Small intestine (tissue), 7 donors: ENCODE measurements around the gene DNAJB6. TPM values are rescaled to one million over a fixed set of nuclear protein-coding genes. Genes with fewer than 3 reads are reported as not detected.

Experiments used
- DNase-seq, 2 donors: peaks; one replicate each; pipeline versions ENCODE4 v3.0.0 to v3.0.0-alpha.2; 2013
- FAIRE-seq: peaks from 2 replicates; lab custom pipeline; 2012; peaks lifted over from hg19 to GRCh38; lab: Jason Lieb, UNC
- H3K27ac ChIP-seq, 3 donors: one replicate each; pipeline ENCODE4 v1.5.1; 2013; ENCODE audit warnings: low read length in 2 of 3, mild to moderate bottlenecking in 2 of 3, control low read depth in 1 of 3, inconsistent platforms in 1 of 3, low read depth in 1 of 3, moderate library complexity in 1 of 3
- H3K27me3 ChIP-seq, 3 donors: one replicate each; pipeline ENCODE4 v1.6.1; 2013; ENCODE audit warnings: low read length in 3 of 3, inconsistent platforms in 1 of 3; ENCODE audit not compliant: control insufficient read depth in 3 of 3, insufficient read depth in 3 of 3
- H3K36me3 ChIP-seq, 3 donors: one replicate each; pipeline ENCODE4 v1.6.1; 2013; ENCODE audit warnings: low read length in 3 of 3, inconsistent platforms in 1 of 3, low read depth in 1 of 3, mild to moderate bottlenecking in 1 of 3, moderate library complexity in 1 of 3; ENCODE audit not compliant: control insufficient read depth in 3 of 3, insufficient read depth in 2 of 3
- H3K4me1 ChIP-seq, 3 donors: one replicate each; pipeline ENCODE4 v1.6.1; 2013; ENCODE audit warnings: low read length in 2 of 3, inconsistent platforms in 1 of 3, low read depth in 1 of 3, mild to moderate bottlenecking in 1 of 3, moderate library complexity in 1 of 3; ENCODE audit not compliant: control insufficient read depth in 3 of 3, insufficient read depth in 2 of 3
- H3K4me3 ChIP-seq, 3 donors: one replicate each; pipeline ENCODE4 v1.5.1; 2013; ENCODE audit warnings: low read length in 3 of 3, control low read depth in 1 of 3, inconsistent platforms in 1 of 3, low read depth in 1 of 3, mild to moderate bottlenecking in 1 of 3, moderate library complexity in 1 of 3
- H3K9me3 ChIP-seq, 2 donors: one replicate each; pipeline ENCODE4 v1.6.1; 2013; ENCODE audit warnings: low read depth in 1 of 2, low read length in 1 of 2; ENCODE audit not compliant: control insufficient read depth in 2 of 2, insufficient read depth in 1 of 2
- WGBS, 3 donors: extraction: QIAGEN DNeasy Blood & Tissue Kit; methylation state at CpG; one replicate each; pipeline ENCODE4 v1.1.7; 2013; 5-methylcytosine and 5-hydroxymethylcytosine counted together
- polyA plus RNA-seq, 4 donors: library from polyadenylated mRNA; stranded (reverse) in 3 of 4; unstranded in 1 of 4; fragments of 200-250 nt in 3 of 4; fragments of 120-200 nt in 1 of 4; gene quantifications; one replicate each; pipeline versions ENCODE4 v1.2.1 to v1.2.3, GENCODE V29; 2013
- donor health status: healthy with polysubstance abuse.
- donor health status: control.
- donor health status: control.
- donor health status: Bipolar disorder and iron deficiency.
- donor health status: healthy.

Gene DNAJB6
- polyA plus RNA-seq, 4 donors, result 61.7 to 88.1 (median 66.9) TPM

DNA sequence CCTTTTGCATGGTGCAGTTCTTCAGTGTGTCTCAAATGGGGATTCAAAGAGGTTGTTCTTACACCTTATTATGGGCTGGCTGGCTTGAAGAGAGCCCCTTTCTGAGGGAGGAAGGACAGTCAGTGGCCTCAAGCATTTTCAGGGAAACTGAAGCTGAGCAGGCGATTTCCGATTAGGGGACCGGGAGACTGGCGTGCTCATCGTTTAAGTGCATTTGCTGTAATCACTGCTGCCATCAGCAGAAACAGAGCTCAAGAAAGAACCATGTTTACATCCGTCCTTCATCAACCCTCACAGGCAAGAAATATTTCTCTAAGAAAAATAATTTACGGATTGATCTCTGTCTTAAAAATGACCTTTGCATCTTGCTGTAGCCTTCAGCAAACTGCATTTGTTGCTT lies 32.2 kb downstream of the DNAJB6 start:
- peaks cover 13 to 71% (median 20%) of the 10 kb centered on the region in 3 donors for H3K36me3 ChIP-seq
- H3K4me1 ChIP-seq, result no peaks in the 10 kb centered on the region
- H3K4me3 ChIP-seq, result no peak overlapping the region
- peaks cover 0 to 4% of the 10 kb centered on the region in 2 donors for H3K9me3 ChIP-seq
- H3K27me3 ChIP-seq, result no peaks in the 10 kb centered on the region
- FAIRE-seq (no peak), DNase-seq (no peak)
- no peak overlapping the region for H3K27ac ChIP-seq
- 93 to 95% (median 94%) methylated on average over 7 of the region's 7 CpGs for WGBS, 3 donors

DNA sequence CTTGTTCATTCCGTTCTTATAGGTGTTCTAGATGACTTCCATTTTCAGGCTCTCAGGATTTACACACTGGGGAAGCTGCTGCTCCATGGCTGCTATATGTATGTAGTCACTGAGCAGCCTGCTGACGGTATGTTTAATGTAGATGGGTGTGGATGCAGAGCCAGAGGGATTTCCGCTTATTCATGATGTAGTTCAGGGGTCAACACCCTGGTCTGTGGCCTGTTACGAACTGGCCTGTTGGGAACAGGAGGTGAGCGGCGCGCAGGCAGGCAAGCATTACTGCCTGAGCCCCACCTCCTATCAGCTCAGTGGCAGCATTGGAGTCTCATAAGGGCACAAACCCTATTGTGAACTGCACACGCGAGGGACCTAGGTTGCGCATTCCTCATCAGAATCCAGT lies 33.9 kb downstream of the DNAJB6 start:
- peaks cover 0 to 2% (median 0%) of the 10 kb centered on the region in 3 donors for H3K4me1 ChIP-seq
- peaks cover 0 to 4% of the 10 kb centered on the region in 2 donors for H3K9me3 ChIP-seq
- H3K4me3 ChIP-seq, result no peak overlapping the region
- H3K27me3 ChIP-seq, result no peaks in the 10 kb centered on the region
- H3K27ac ChIP-seq, result no peak overlapping the region
- H3K36me3 ChIP-seq, result peaks cover 12 to 65% (median 20%) of the 10 kb centered on the region in 3 donors
- FAIRE-seq (no peak), DNase-seq (no peak)
- WGBS, 3 donors, result 89 to 96% (median 95%) methylated on average over 10 of the region's 10 CpGs

DNA sequence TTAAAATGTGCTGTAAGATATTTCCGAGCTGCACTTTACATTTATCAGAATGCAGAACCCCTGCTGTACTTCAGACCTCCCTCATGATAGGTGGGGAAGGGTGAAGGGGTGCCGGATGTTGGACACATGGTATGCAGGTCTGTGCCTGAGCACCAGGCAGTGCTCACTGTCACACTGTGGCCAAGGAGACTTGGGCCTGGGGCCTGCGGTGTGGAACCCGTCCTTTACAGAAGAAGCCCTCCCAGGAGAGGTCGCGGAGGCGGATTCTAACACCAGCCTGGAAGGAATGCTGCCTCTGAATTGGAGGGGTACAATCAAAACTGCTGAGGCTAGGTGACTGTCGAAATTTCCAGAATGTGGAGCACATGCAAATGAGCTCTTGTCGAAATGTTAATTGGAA lies 34.5 kb downstream of the DNAJB6 start:
- peaks cover 0 to 2% (median 0%) of the 10 kb centered on the region in 3 donors for H3K4me1 ChIP-seq
- no peak overlapping the region for H3K4me3 ChIP-seq
- WGBS, 3 donors, result 89 to 95% (median 93%) methylated on average over 9 of the region's 9 CpGs
- DNase-seq (no peak), FAIRE-seq (no peak)
- H3K36me3 ChIP-seq, result peaks cover 12 to 64% (median 20%) of the 10 kb centered on the region in 3 donors
- H3K27me3 ChIP-seq, result no peaks in the 10 kb centered on the region
- H3K27ac ChIP-seq, result no peak overlapping the region
- peaks cover 0 to 4% of the 10 kb centered on the region in 2 donors for H3K9me3 ChIP-seq

DNA sequence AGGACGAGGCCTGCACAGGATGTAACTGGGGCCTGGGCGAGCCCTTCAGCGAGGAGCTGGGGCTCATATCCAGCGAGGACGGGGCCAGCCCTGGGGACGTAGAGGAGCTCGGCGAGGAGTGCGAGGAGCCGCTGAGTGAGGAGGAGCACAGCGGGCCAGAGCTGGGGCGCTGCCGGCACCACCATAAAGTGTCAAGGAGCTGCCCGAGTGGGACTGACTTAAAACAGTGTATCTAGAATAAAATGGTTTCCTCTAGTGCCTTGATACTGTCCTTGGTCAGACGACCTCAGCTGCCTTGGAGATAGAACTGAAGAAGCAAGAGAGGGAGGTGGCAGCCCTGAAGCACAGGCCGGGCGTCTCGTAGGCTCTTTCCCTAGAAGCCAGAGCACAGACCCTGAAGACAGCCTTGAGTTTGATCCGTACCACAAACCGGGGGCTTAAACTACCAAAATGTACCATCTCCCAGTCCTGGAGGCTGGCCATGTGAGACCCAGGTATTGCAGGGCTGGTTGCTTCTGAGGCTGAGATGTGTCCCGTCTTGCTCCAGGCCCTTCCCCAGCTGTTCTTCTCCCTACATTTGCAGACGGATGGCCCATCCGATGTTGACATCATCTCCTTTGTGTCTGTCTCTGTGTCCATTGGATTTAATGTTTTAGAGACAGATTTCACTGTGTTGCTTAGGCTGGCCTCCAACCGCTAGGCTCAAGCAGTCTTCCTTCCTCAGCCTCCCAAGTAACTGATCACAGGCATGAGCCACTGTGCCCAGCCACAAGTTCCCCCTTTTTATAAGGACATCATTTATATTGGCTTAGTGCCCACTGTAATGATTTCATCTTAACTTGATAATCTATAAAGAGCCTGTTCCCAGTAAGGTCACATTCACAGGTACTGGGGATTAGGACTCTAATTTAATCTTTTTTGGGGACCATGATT lies 35.8 kb downstream of the DNAJB6 start:
- no peaks in the 10 kb centered on the region for H3K27me3 ChIP-seq
- H3K4me3 ChIP-seq, result no peak overlapping the region
- FAIRE-seq (no peak), DNase-seq (no peak)
- WGBS, 3 donors, result 90 to 94% (median 93%) methylated on average over 24 of the region's 24 CpGs
- peaks cover 0 to 2% (median 0%) of the 10 kb centered on the region in 3 donors for H3K4me1 ChIP-seq
- H3K27ac ChIP-seq, result no peak overlapping the region
- H3K36me3 ChIP-seq, result peaks cover 14 to 63% (median 17%) of the 10 kb centered on the region in 3 donors
- no peaks in the 10 kb centered on the region for H3K9me3 ChIP-seq

DNA sequence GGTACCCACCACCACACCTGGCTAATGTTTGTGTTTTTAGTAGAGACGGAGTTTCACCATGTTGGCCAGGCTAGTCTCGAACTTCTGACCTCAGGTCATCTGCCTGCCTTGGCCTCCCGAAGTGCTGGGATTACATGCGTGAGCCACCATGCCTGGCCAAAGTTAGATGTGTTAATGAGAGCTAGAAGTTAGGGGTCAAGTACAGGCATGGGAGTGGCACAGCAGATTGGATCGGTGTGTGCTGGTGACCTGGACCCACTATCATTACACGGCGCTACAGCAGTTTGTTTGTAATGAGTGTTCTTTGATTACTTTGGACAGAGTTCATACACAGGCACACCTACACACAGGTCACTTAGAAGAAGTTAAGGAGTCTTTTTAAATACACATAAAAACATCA lies 36.7 kb downstream of the DNAJB6 start:
- FAIRE-seq (no peak), DNase-seq (peak in 1 of 2 donors; percentile 88)
- no peaks in the 10 kb centered on the region for H3K27me3 ChIP-seq
- no peaks in the 10 kb centered on the region for H3K9me3 ChIP-seq
- 43 to 78% (median 67%) methylated on average over 7 of the region's 7 CpGs for WGBS, 3 donors
- no peak overlapping the region for H3K4me3 ChIP-seq
- H3K27ac ChIP-seq, result no peak overlapping the region
- H3K4me1 ChIP-seq, result peaks cover 0 to 2% (median 0%) of the 10 kb centered on the region in 3 donors
- peaks cover 8 to 59% (median 13%) of the 10 kb centered on the region in 3 donors for H3K36me3 ChIP-seq

DNA sequence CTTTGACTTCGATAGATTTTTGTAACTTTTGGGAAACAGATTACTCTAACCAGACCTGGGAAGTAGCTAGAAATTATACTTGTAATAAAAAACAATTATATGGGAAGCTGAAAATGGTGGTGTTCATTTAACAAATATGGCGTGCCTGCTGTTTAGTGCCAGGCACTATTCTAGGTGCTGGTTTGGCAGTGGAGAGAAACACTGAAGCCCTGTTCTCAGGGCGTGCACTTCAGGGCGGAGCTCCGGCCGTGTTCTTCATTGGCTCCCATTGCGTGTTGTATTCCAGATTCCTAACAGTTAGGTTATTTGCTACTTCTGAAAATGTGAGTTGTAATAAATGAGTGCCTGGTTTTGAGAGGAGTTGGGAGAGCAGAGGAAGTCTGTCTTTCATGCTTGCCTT lies 38.6 kb downstream of the DNAJB6 start:
- FAIRE-seq (no peak), DNase-seq (no peak)
- H3K27ac ChIP-seq, result no peak overlapping the region
- H3K4me1 ChIP-seq, result peaks cover 0 to 2% (median 0%) of the 10 kb centered on the region in 3 donors
- H3K27me3 ChIP-seq, result no peaks in the 10 kb centered on the region
- H3K36me3 ChIP-seq, result peaks cover 4 to 56% (median 6%) of the 10 kb centered on the region in 3 donors
- H3K9me3 ChIP-seq, result no peaks in the 10 kb centered on the region
- 86 to 92% (median 89%) methylated on average over 7 of the region's 7 CpGs for WGBS, 3 donors
- H3K4me3 ChIP-seq, result no peak overlapping the region

DNA sequence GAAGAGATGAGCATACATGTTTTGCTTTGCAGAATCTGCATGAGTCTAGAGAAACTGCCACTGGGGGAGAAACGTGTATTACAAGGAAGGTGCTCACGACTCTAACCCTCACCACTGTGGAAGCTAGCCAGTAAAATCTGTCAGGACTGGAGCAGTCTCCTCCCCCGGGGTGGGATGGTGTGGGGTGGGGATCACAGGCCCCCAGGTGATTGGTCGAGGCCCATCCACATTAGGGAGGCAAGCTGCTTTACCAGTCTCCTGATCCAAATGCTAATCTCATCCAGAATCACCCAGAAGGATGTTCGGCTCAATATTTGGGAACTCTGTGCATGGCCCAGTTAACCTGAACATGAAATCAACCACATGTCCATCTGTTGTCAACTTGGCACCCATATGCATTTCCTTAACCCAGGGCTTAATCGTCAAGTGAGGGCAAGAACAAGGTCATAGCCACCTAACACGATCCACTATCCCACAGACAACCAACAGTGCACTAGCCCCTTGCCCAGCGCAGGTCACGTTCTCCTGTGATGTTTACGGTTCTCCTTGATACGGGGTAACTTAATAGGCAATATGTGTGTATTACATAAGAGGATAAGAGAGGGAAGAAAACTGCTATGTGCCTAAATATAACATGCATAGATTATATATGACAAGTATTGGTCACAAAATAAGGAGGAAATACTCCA lies 40.8 kb downstream of the DNAJB6 start:
- WGBS, 3 donors, result 89 to 94% (median 90%) methylated on average over 11 of the region's 11 CpGs
- peaks cover 4 to 46% (median 5%) of the 10 kb centered on the region in 3 donors for H3K36me3 ChIP-seq
- H3K27ac ChIP-seq, result no peak overlapping the region
- FAIRE-seq (no peak), DNase-seq (no peak)
- H3K27me3 ChIP-seq, result no peaks in the 10 kb centered on the region
- H3K4me3 ChIP-seq, result no peak overlapping the region
- no peaks in the 10 kb centered on the region for H3K9me3 ChIP-seq
- H3K4me1 ChIP-seq, result peaks cover 0 to 2% (median 0%) of the 10 kb centered on the region in 3 donors

DNA sequence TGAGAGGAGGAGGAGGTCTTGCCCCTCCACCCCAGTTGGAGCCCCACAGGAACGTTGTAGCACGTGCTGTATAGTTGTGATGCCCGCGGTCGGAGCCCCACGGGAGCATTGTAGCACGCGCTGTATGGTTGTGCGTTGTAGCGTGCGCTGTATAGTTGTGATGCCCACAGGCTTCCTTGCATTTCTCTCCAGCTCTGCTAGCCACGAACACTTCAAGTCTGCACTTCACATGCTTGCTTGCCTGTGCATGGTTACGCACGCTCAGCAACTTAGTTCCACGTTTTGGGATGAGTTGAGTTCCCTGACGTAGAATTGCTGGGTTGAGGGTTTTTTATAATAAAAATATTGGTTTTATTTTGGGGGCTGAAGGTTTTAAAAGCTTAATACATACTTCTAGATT lies 41.6 kb downstream of the DNAJB6 start:
- WGBS, 3 donors, result 93 to 95% (median 94%) methylated on average over 16 of the region's 16 CpGs
- peaks cover 4 to 45% (median 7%) of the 10 kb centered on the region in 3 donors for H3K36me3 ChIP-seq
- no peak for DNase-seq

More for the DNA sequence above, 41.6 kb downstream of the DNAJB6 start:
- Histone ChIP-seq H3K4me3 (no peak overlapping the region), H3K4me1 (peaks cover 0 to 2% (median 0%) of the 10 kb centered on the region in 3 donors), H3K27me3 (no peaks in the 10 kb centered on the region), H3K27ac (no peak overlapping the region), H3K9me3 (no peaks in the 10 kb centered on the region)
- FAIRE-seq, result no peak
